Stimulated activated CD8-positive, alpha-beta memory T cell treated with anti-CD3 and anti-CD28 coated beads, Interleukin-7, amount 100 ng/mL, for 48 hours (primary cell): ENCODE measurements around the gene AP1M1.
A peak's percentile ranks its signal among the peaks of the same experiment; 100 is the strongest.
"Not testable (repeated sequence)": the region's sequence is repeated elsewhere in the genome, so short reads cannot be mapped to it uniquely, and the experiment has no call there.

ENCODE experiments used
- DNase-seq, 2 donors: peaks; one replicate each; pipeline ENCODE4 v3.0.0-alpha.2; 2020; ENCODE audit warnings: low read depth in 1 of 2; ENCODE audit errors: extremely low read depth in 1 of 2

Gene AP1M1

GRCh38 chr19:16197622-16198369, at the start of gene AP1M1:
AP1M1 (plus strand) TSS chr19:16197911; CDS start chr19:16198027, 116 bp downstream.
- peak; percentile 99 for DNase-seq

- no peak for DNase-seq
Observed at GRCh38 chr19:16148443-16149229, 49.1 kb upstream of the AP1M1 start.

GRCh38 chr19:16153582-16154336, 44.0 kb upstream of the AP1M1 start:
- no peak for DNase-seq

- no peak for DNase-seq
Observed at GRCh38 chr19:16154557-16154956, 43.2 kb upstream of the AP1M1 start.

- DNase-seq: no peak
Observed at GRCh38 chr19:16155128-16155527, 42.6 kb upstream of the AP1M1 start.

GRCh38 chr19:16156904-16157303, 40.8 kb upstream of the AP1M1 start:
- DNase-seq: no peak

GRCh38 chr19:16157601-16158000, 40.1 kb upstream of the AP1M1 start:
- DNase-seq: no peak

- no peak for DNase-seq
Observed at GRCh38 chr19:16159655-16160054, 38.1 kb upstream of the AP1M1 start.

GRCh38 chr19:16160445-16160942, 37.2 kb upstream of the AP1M1 start:
- DNase-seq: no peak

GRCh38 chr19:16160943-16161560, 36.7 kb upstream of the AP1M1 start:
- DNase-seq: peak; percentile 53 to 67

- DNase-seq: no peak
Observed at GRCh38 chr19:16161840-16162239, 35.9 kb upstream of the AP1M1 start.

GRCh38 chr19:16164222-16164890, 33.4 kb upstream of the AP1M1 start:
- no peak for DNase-seq

GRCh38 chr19:16166417-16166816, 31.3 kb upstream of the AP1M1 start:
- no peak for DNase-seq

GRCh38 chr19:16167055-16167454, 30.7 kb upstream of the AP1M1 start:
- DNase-seq: no peak

GRCh38 chr19:16168465-16169081, 29.1 kb upstream of the AP1M1 start:
- no peak for DNase-seq

GRCh38 chr19:16170134-16170533, 27.6 kb upstream of the AP1M1 start:
- no peak for DNase-seq

GRCh38 chr19:16175954-16176353, 21.8 kb upstream of the AP1M1 start:
- no peak for DNase-seq

GRCh38 chr19:16178866-16179265, 18.8 kb upstream of the AP1M1 start:
- not testable (repeated sequence) for DNase-seq

GRCh38 chr19:16180611-16181010, 17.1 kb upstream of the AP1M1 start:
- no peak for DNase-seq

- no peak for DNase-seq
Observed at GRCh38 chr19:16184665-16185122, 13.0 kb upstream of the AP1M1 start.
